IMR-90 (cell line): Measurements from ENCODE around the gene EBP. TPM values are rescaled to one million over a fixed set of nuclear protein-coding genes. Genes with fewer than 3 reads are reported as not detected.

Experiments used
- ATAC-seq: fragments of 200-7000 bp; cut with Tn5 transposase; 2 replicates; pipeline ENCODE4 v1.9.1; 2020; ENCODE audit warnings: low read depth, mild to moderate bottlenecking, moderate library complexity
- BruUV-seq: library from RNA; stranded (reverse); fragments of 400-500 nt; replicated peaks from 2 replicates; lab custom pipeline; 2021; lab: Mats Ljungman, UMichigan
- CTCF ChIA-PET: fragments of 300-600 bp; formaldehyde crosslinking; extraction: SDS; loops from one replicate; lab custom pipeline; 2021; ENCODE audit warnings: antibody characterized with exemption; lab: Yijun Ruan, JAX
- POLR2A ChIA-PET: fragments of 300-600 bp; sonication (Branson Sonifier 250); formaldehyde crosslinking; loops from one replicate; lab custom pipeline; 2022; ENCODE audit warnings: antibody characterized with exemption; ENCODE audit not compliant: unreplicated experiment; lab: Charles Lee
- DNase-seq: peaks from one replicate; pipeline ENCODE4 v3.0.0; 2013
- H2AFZ ChIP-seq: replicated peaks from 2 replicates; pipeline ENCODE3; 2013; ENCODE audit warnings: low read length, mild to moderate bottlenecking; ENCODE audit not compliant: poor library complexity
- H2AK5ac ChIP-seq: 2 replicates; pipeline ENCODE4 v1.6.1; 2013; ENCODE audit warnings: low read depth, low read length, inconsistent platforms
- H2AK9ac ChIP-seq: replicated peaks from 2 replicates; pipeline ENCODE3; 2013; ENCODE audit warnings: mild to moderate bottlenecking, low read depth, low read length, moderate library complexity; ENCODE audit not compliant: poor library complexity
- H2BK120ac ChIP-seq: 2 replicates; pipeline ENCODE4 v1.6.1; 2013; ENCODE audit warnings: low read depth, low read length, inconsistent platforms
- H2BK15ac ChIP-seq: 3 replicates; pipeline ENCODE4 v1.6.1; 2013; ENCODE audit warnings: low read depth, low read length, inconsistent platforms
- H2BK20ac ChIP-seq: 2 replicates; pipeline ENCODE4 v1.6.1; 2013; ENCODE audit warnings: low read depth, mild to moderate bottlenecking, inconsistent platforms, low read length, moderate library complexity
- H2BK5ac ChIP-seq: 2 replicates; pipeline ENCODE4 v1.6.1; 2013; ENCODE audit warnings: mild to moderate bottlenecking, low read depth, low read length, inconsistent platforms; ENCODE audit not compliant: poor library complexity, severe bottlenecking
- H3K14ac ChIP-seq: replicated peaks from 2 replicates; pipeline ENCODE4 v1.6.1; 2013; ENCODE audit warnings: low read depth, low read length, inconsistent platforms
- H3K18ac ChIP-seq: 2 replicates; pipeline ENCODE4 v1.6.1; 2013; ENCODE audit warnings: low read depth, low read length, control low read depth
- H3K23ac ChIP-seq: 2 replicates; pipeline ENCODE4 v1.6.1; 2013; ENCODE audit warnings: low read depth, low read length, inconsistent platforms
- H3K27ac ChIP-seq: 2 replicates; pipeline ENCODE4 v1.5.1; 2013; ENCODE audit warnings: mild to moderate bottlenecking, control low read depth, low read length; ENCODE audit not compliant: insufficient read depth
- H3K27me3 ChIP-seq: 2 replicates; pipeline ENCODE4 v1.6.1; 2013; ENCODE audit warnings: low read length; ENCODE audit not compliant: control insufficient read depth, insufficient read depth
- H3K36me3 ChIP-seq: 2 replicates; pipeline ENCODE4 v1.6.1; 2013; ENCODE audit warnings: low read length, mixed read lengths; ENCODE audit not compliant: control insufficient read depth, insufficient read depth
- H3K4ac ChIP-seq: 2 replicates; pipeline ENCODE4 v1.6.1; 2013; ENCODE audit warnings: low read depth, low read length, inconsistent platforms
- H3K4me1 ChIP-seq: 2 replicates; pipeline ENCODE4 v1.6.1; 2013; ENCODE audit warnings: low read length, mixed read lengths; ENCODE audit not compliant: control insufficient read depth, insufficient read depth
- H3K4me2 ChIP-seq: 2 replicates; pipeline ENCODE4 v1.6.1; 2013; ENCODE audit warnings: low read depth, mild to moderate bottlenecking, control low read depth, low read length, moderate library complexity
- H3K4me3 ChIP-seq: 2 replicates; pipeline ENCODE4 v1.5.1; 2013; ENCODE audit warnings: low read depth, mild to moderate bottlenecking, control low read depth, low read length, moderate library complexity; ENCODE audit not compliant: insufficient read depth
- H3K56ac ChIP-seq: 2 replicates; pipeline ENCODE4 v1.6.1; 2013; ENCODE audit warnings: low read length, inconsistent platforms; ENCODE audit not compliant: insufficient read depth; ENCODE audit errors: extremely low read depth
- H3K79me1 ChIP-seq, 2 experiments: 2 replicates each; pipeline ENCODE4 v1.6.1; 2013; ENCODE audit warnings: low read length in 2 of 2, inconsistent platforms in 1 of 2, low read depth in 1 of 2
- H3K9ac ChIP-seq: 2 replicates; pipeline ENCODE4 v1.6.1; 2013; ENCODE audit warnings: low read depth, low read length, control low read depth
- H3K9me1 ChIP-seq: 2 replicates; pipeline ENCODE4 v1.6.1; 2013; ENCODE audit warnings: low read length, inconsistent platforms; ENCODE audit not compliant: insufficient read depth
- H3K9me3 ChIP-seq: 2 replicates; pipeline ENCODE4 v1.6.1; 2013; ENCODE audit warnings: low read length; ENCODE audit not compliant: control insufficient read depth, insufficient read depth
- H4K20me1 ChIP-seq: 2 replicates; pipeline ENCODE4 v1.6.1; 2013; ENCODE audit warnings: low read length, inconsistent platforms; ENCODE audit not compliant: insufficient read depth
- H4K5ac ChIP-seq: 2 replicates; pipeline ENCODE4 v1.6.1; 2013; ENCODE audit warnings: mild to moderate bottlenecking, low read depth, low read length, control low read depth
- H4K8ac ChIP-seq, 2 experiments: 2 replicates each; pipeline ENCODE4 v1.6.1; 2013; ENCODE audit warnings: low read depth in 2 of 2, low read length in 2 of 2, control low read depth in 1 of 2, inconsistent platforms in 1 of 2
- H4K91ac ChIP-seq: 2 replicates; pipeline ENCODE4 v1.6.1; 2013; ENCODE audit warnings: low read depth, low read length, inconsistent platforms; ENCODE audit not compliant: insufficient read depth
- BHLHE40 ChIP-seq: fragments of 150-350 bp; IDR thresholded peaks from 2 replicates; pipeline ENCODE4 v1.6.1; 2016; ENCODE audit warnings: mild to moderate bottlenecking, low read depth, low read length
- CEBPB ChIP-seq: IDR thresholded peaks from 2 replicates; pipeline ENCODE4 v1.6.1; 2012; ENCODE audit warnings: low read depth, low read length, improper control_type of control experiment
- CHD1 ChIP-seq: IDR thresholded peaks from 2 replicates; pipeline ENCODE4 v1.6.1; 2012; ENCODE audit warnings: low read depth, low read length, improper control_type of control experiment
- ELK1 ChIP-seq: fragments of 150-350 bp; IDR thresholded peaks from 2 replicates; pipeline ENCODE4 v1.6.1; 2016; ENCODE audit warnings: low read depth, mild to moderate bottlenecking, low read length, moderate library complexity, borderline replicate concordance
- FOS ChIP-seq: fragments of 150-350 bp; IDR thresholded peaks from 2 replicates; pipeline ENCODE4 v1.6.1; 2016; ENCODE audit warnings: low read depth, low read length
- MAZ ChIP-seq: IDR thresholded peaks from 2 replicates; pipeline ENCODE4 v1.6.1; 2012; ENCODE audit warnings: low read depth, mild to moderate bottlenecking, low read length, improper control_type of control experiment, moderate library complexity, borderline replicate concordance
- NFE2L2 ChIP-seq: fragments of 150-350 bp; IDR thresholded peaks from 2 replicates; pipeline ENCODE4 v1.6.1; 2016; ENCODE audit warnings: low read depth, mild to moderate bottlenecking, low read length
- POLR2A ChIP-seq: IDR thresholded peaks from 2 replicates; pipeline ENCODE4 v1.6.1; 2012; ENCODE audit warnings: mild to moderate bottlenecking, low read depth, low read length
- RAD21 ChIP-seq: IDR thresholded peaks from 2 replicates; pipeline ENCODE4 v1.6.1; 2012; ENCODE audit warnings: low read length, improper control_type of control experiment
- RCOR1 ChIP-seq: IDR thresholded peaks from 2 replicates; pipeline ENCODE4 v1.6.1; 2012; ENCODE audit warnings: mild to moderate bottlenecking, low read length, improper control_type of control experiment; ENCODE audit not compliant: insufficient replicate concordance
- RFX5 ChIP-seq: IDR thresholded peaks from 2 replicates; pipeline ENCODE4 v1.8.0; 2012; ENCODE audit warnings: low read depth, mild to moderate bottlenecking, low read length, moderate library complexity
- USF2 ChIP-seq: fragments of 150-350 bp; IDR thresholded peaks from 2 replicates; pipeline ENCODE4 v1.6.1; 2017; ENCODE audit warnings: mild to moderate bottlenecking, antibody characterized with exemption, low read length, low read depth
- WGBS, 2 experiments: methylation state at CpG; one replicate each; pipeline versions ENCODE4 v1.1.5 to v1.1.7; 2013; ENCODE audit warnings: missing lambda C conversion rate in 2 of 2; ENCODE audit not compliant: insufficient read length in 1 of 2; ENCODE audit errors: extremely low coverage in 2 of 2; 5-methylcytosine and 5-hydroxymethylcytosine counted together
- dilution Hi-C: fragments of 300-500 bp; cut with HindIII; formaldehyde crosslinking; loops from one replicate; pipeline ENCODE4 v1.14.3; 2018; ENCODE audit warnings: low sequenced_read_pairs; ENCODE audit not compliant: unreplicated experiment
- in situ Hi-C: fragments of 300-500 bp; cut with MboI; formaldehyde crosslinking; loops from 3 replicates; pipeline ENCODE4 v1.14.3; 2019; ENCODE audit warnings: low sequenced_read_pairs, inconsistent platforms, mixed read lengths
- intact Hi-C: fragments of 100-400 bp; cut with micrococcal nuclease; formaldehyde crosslinking; loops from 2 replicates; pipeline ENCODE4 v1.10.0; 2022
- polyA plus RNA-seq, 3 experiments: library from polyadenylated mRNA; depleted of rRNA; stranded (reverse); fragments of >200 nt; gene quantifications; 2 replicates each; pipeline ENCODE4 v1.2.3, GENCODE V29; 2012; ENCODE audit warnings: low replicate concordance in 1 of 3
- total RNA-seq: library from RNA; depleted of rRNA; stranded (reverse); fragments of >200 nt; gene quantifications from 2 replicates; pipeline ENCODE4 v1.2.3, GENCODE V29; 2012

The EBP gene
- total and polyA plus RNA-seq, 2 of the 4 experiments (the other 2 are of a cell fraction): 39.4 to 78.9 TPM

GRCh38 chrX:48477960-48478755, 43.5 kb upstream of the EBP start:
- Histone ChIP-seq H2BK20ac (no peak overlapping the region), H3K79me1 (peaks cover 0 to 23% of the 10 kb centered on the region in 2 experiments; a peak in 2 of 4 replicates), H3K27ac (no peak overlapping the region), H3K23ac (no peak overlapping the region), H2AFZ (no peak overlapping the region), H3K4me2 (no peak overlapping the region), H4K91ac (no peak overlapping the region), H3K56ac (no peak overlapping the region), H2BK5ac (no peak overlapping the region), H3K18ac (no peak overlapping the region), H3K27me3 (no peaks in the 10 kb centered on the region), H4K5ac (no peak overlapping the region), H3K4me1 (no peaks in the 10 kb centered on the region), H2AK9ac (peak overlapping the region; percentile 6), H3K9me1 (peaks cover 7% of the 10 kb centered on the region), H3K4me3 (no peak overlapping the region), H2AK5ac (no peak overlapping the region), H3K14ac (no peak overlapping the region), H2BK15ac (no peak overlapping the region), H4K20me1 (no peaks in the 10 kb centered on the region; the same call in 1 of the 2 replicates), H3K9ac (no peak overlapping the region), H3K36me3 (peaks cover 10% of the 10 kb centered on the region; the same call in 1 of the 2 replicates), H2BK120ac (no peak overlapping the region), H3K9me3 (no peaks in the 10 kb centered on the region), H3K4ac (no peak overlapping the region), H4K8ac (no peak overlapping the region)
- in situ Hi-C loops (no loop called here), intact Hi-C loops (no loop called here), dilution Hi-C loops (no loop called here)
- CTCF ChIA-PET: no interaction called here
- DNase-seq (no peak), ATAC-seq (no peak)
- BruUV-seq: no TSS peak
- WGBS, 2 experiments: 77% methylated on average over 8 of the region's 19 CpGs; no CpG with 5 or more reads in 1 of the 2 experiments
- TF ChIP-seq RAD21 (no peak), ELK1 (no peak), BHLHE40 (no peak), CHD1 (no peak), USF2 (no peak), RCOR1 (no peak), CEBPB (no peak), POLR2A (no peak), NFE2L2 (no peak), MAZ (no peak), RFX5 (no peak), FOS (no peak)
- POLR2A ChIA-PET: no interaction called here
